ENCODE results near the gene P3H1.
"Not testable (repeated sequence)": the region's sequence is repeated elsewhere in the genome, so short reads cannot be mapped to it uniquely, and the experiment has no call there.

The P3H1 gene

DNA sequence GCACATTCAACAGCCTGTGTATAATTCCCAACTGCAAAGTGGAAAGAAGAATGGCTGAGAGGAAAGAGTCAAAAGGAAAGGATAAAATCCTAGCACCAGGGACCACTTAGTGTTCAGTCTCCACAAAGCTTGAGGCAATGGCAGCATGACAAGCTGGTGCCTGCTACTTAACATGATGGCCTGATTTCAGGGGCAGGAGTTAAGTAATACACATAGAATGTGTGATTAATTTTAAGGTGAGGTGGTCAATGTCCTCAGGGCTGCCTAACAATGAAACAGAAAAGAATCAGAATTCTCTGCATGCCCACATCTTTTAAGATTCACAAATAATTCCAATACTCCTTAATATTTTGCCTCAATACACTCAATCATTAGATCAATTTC lies 8.9 kb downstream of the P3H1 start:
- TF ChIP-seq CTCF (IDR thresholded peaks at IDR 0.05; ENCODE audit: low read depth, low read length), result no peak
- H3K4me3 ChIP-seq (ENCODE audit: low read depth, low read length), result no peak overlapping the region
- DNase-seq (ENCODE audit: low read depth, low spot score), result no peak
- in situ Hi-C loops (cut with HindIII; ENCODE audit: low sequenced_read_pairs), result no loop called here

DNA sequence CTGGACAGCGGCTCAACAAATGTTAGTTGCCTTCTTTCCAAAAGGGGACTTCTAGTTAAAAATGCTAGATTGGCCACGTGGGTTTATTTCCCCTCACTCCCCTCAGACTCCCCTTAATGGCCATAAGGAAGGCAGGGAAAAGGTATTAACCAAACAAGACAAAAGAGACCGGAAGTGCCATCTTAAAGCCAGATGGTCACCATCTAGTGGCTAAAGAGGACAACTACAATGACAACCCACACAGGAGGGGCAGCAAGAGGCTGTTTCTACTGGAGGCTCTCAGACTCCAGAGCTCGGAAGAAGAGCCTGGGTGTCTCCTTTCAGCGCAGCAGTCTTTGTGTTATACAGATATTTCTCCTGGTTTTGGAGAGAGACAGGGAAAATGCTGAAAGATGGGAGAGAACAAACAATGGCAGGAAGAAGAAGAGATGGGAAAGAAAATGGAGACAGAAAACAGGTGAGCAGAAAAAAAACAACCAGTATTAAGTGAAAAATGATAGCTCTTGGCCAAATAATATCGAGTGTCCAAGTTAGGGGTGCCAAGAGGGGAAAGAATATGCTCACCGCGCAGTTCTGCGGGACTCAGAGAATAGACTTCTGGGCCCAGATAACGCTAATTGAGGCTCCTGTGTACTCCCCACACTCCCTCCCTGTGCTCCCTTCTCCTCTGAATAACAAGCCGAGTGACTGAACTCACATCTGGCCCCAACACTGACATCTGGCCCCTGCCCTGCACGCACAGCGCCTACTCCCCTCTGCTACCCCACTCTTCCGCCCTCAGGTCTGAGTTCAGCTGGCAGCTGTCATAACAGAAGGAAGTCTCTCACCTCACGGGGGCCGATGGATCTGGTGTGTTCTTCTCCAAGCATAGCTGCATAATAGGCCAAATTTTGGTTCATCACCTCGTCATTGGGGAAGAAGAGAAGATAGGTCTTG lies 9.6 kb downstream of the P3H1 start:
- DNase-seq (ENCODE audit: low read depth, low spot score), result peak; percentile 69
- in situ Hi-C loops (cut with HindIII; ENCODE audit: low sequenced_read_pairs), result no loop called here
- TF ChIP-seq CTCF (IDR thresholded peaks at IDR 0.05; ENCODE audit: low read depth, low read length), result peak; percentile 69
- H3K4me3 ChIP-seq (ENCODE audit: low read depth, low read length), result no peak overlapping the region

DNA sequence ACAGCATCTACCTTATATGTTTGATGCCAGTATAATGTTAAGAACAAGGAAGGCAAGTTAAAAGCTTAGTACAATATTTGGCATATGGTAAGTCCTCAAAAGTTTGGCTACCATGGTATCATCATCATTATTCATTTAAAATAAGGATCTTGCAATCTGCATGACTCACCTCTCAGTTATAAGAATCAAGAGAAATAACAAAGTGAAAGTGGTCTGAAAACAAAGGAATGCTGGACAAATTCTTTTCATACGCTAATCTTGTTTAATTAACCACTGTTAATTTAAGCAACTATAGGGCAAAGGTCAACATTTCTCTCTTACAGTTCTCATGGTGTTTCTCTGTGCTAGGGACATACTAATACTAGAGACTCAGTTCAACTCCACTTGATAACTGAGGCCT lies 13.8 kb downstream of the P3H1 start:
- peak; percentile 28 for DNase-seq (ENCODE audit: low read depth, low spot score)
- in situ Hi-C loops (cut with HindIII; ENCODE audit: low sequenced_read_pairs), result no loop called here
- TF ChIP-seq CTCF (IDR thresholded peaks at IDR 0.05; ENCODE audit: low read depth, low read length), result no peak
- no peak overlapping the region for H3K4me3 ChIP-seq (ENCODE audit: low read depth, low read length)

DNA sequence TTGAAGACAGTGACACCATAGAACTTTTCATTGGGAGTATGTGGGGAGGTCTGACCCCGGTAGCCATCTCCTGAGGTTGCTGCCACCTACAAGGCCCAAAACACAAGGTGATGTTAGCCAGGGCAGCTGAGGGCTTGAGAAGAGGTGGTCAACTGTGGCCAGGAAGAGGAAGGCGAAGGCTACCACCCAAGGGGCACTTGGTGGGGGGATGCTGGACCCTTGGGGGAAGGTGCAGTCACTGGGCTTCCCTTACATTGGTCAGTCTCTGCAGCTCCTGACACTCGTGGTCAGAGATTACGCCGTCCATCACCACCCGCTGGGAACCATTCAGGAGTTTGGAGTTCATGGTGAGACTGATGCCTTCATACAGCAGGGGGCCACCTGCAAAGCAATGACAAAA lies 14.5 kb downstream of the P3H1 start:
- no peak for DNase-seq (ENCODE audit: low read depth, low spot score)
- in situ Hi-C loops (cut with HindIII; ENCODE audit: low sequenced_read_pairs), result no loop called here
- H3K4me3 ChIP-seq (ENCODE audit: low read depth, low read length), result no peak overlapping the region
- TF ChIP-seq CTCF (IDR thresholded peaks at IDR 0.05; ENCODE audit: low read depth, low read length), result no peak

DNA sequence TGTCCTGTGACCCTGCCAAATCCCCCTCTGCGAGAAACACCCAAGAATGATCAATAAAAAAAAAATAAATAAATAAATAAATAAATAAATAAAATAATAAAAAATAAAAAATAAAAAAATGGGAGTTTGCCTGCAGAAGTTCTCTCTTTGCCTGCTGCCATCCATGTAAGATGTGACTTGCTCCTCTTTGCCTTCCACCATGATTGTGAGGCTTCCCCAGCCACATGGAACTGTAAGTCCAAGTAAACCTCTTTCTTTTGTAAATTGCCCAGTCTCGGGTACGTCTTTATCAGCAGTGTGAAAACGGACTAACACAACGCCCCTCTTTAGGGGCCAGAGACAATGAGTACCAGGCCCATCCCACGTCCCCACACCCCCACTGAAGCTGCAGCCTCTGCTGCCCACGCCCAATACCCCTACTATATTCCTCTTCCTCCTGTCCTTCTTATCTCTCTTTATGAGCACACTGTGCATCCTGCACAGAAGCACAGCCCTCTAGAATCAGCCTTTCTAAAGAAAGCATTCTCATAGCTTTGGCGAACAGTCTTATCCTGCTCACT lies 15.2 kb downstream of the P3H1 start:
- in situ Hi-C loops (cut with HindIII; ENCODE audit: low sequenced_read_pairs); H3K4me3 ChIP-seq (ENCODE audit: low read depth, low read length); DNase-seq (ENCODE audit: low read depth, low spot score): not testable (repeated sequence)

DNA sequence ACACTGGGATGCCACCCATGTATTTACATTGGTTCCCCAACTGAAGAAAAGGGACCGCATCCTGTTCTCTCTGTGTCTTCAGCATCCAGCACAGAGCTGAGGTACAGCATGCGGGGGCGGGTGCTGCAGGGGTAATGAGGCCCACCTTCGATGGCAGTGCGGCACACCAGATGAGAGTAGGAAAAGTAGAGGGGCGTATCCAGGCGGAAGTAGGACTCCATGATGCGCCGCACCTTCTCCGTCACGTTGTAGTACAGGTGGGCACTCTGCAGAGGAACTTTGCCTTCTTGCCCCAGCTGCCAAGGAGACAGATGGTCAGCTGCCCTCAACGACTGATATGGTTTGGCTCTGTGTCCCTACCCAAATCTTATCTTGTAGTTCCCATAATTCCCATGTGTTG lies 16.8 kb downstream of the P3H1 start:
- in situ Hi-C loops (cut with HindIII; ENCODE audit: low sequenced_read_pairs), result no loop called here
- DNase-seq (ENCODE audit: low read depth, low spot score), result no peak
- no peak for TF ChIP-seq CTCF (IDR thresholded peaks at IDR 0.05; ENCODE audit: low read depth, low read length)
- H3K4me3 ChIP-seq (ENCODE audit: low read depth, low read length), result no peak overlapping the region
